KOPT-K1 (cell line): ENCODE measurements around the gene DLX5.

ENCODE experiments used
- H3K27ac ChIP-seq: fragments of 200-600 bp; sonication (generic); 2 replicates; pipeline ENCODE4 v1.5.1; 2016; ENCODE audit warnings: antibody characterized with exemption, mild to moderate bottlenecking, low read depth, low read length; ENCODE audit not compliant: poor library complexity, severe bottlenecking
- H3K36me3 ChIP-seq: fragments of 200-600 bp; sonication (generic); 2 replicates; pipeline ENCODE4 v1.5.1; 2017; ENCODE audit warnings: antibody characterized with exemption, mild to moderate bottlenecking, low read length, moderate library complexity; ENCODE audit not compliant: insufficient read depth
- H3K9me3 ChIP-seq: fragments of 200-600 bp; sonication (generic); 2 replicates; pipeline ENCODE4 v1.5.1; 2017; ENCODE audit warnings: antibody characterized with exemption, low read length, mild to moderate bottlenecking; ENCODE audit not compliant: insufficient read depth, poor library complexity, severe bottlenecking

The DLX5 gene

DNA sequence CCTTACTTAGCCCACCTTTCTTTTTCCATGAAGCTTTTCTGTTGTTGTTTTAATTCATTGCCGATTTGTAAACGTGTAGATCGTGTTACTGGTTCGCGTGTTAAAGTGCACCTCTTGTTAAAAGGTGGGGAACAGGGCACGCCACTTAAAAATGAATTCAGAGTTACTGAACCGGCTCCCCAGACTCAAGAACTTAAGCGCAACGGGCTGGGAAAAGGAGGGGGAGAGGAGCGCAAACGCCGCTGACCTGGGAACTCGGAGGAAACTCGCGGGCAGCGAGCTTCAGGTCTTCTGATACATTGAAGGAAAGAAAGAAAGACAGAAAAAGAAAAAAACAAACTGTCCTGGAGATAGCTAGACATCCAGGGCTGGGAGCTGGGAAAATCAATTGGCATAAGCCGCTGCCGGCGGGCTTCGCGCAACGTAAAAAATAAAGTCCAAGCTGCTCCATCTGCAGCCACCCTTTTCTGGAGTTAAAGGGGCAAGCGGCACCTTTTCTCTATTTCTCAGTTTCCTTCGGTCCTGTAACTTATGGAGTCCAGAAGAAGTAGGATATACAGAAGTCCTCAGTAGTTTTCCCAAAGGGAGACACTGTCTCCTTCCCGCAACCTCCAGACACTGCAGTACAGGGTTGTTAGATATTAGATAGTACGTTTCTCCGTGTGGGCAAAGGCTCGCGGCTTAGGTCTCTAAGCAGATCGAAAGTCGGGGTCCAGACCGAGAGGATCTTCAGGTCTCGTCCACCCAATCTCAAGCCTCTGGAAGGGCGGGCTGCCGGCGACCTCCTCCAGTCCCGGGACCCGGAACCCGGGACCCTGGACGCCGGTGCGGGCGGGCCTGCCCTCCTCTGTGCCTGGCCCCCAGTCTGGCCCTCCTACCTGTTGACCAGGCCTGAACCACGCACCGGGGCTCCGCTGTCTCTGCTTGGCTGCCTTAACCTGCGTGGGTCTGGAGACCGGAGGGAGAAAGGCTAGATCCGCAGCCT, 21.1 kb downstream of the DLX5 start:
- Histone ChIP-seq H3K9me3 (peaks cover 6% of the 10 kb centered on the region), H3K36me3 (no peaks in the 10 kb centered on the region), H3K27ac (no peak overlapping the region)

DNA sequence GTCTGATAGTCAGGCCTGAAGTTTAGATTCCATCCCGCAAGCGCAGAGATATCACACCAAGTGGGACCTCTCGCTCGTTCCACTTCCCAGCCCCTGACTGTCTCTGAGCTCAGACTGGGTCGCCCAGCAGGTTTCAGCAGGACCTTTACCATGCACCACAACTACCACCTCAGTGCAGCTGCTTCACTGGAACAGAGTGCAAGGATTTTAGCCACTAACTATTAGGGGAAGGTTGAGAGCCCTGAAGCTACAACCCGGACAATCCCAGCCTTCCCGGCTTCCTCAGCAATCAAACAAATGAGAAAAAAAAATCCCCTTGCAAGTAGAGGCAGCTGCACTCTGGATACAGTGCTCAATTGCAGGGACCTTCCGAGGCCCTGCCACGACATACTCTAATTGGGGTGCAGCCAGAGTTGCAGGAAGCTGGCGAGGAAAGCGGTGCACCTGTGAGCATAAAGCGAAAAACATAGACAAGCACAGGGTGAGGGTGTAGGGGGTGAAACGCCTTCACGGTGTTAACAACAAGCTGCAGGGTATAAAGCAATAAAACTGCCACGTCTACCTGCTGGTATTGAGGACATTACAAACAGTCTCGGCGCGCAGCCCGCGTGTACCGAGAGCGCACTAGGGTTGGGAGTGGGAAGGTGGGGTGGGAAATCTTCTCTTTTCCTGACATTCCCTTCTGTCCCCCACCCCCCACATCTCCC, 21.9 kb downstream of the DLX5 start:
- Histone ChIP-seq H3K9me3 (peaks cover 13% of the 10 kb centered on the region), H3K36me3 (no peaks in the 10 kb centered on the region)

DNA sequence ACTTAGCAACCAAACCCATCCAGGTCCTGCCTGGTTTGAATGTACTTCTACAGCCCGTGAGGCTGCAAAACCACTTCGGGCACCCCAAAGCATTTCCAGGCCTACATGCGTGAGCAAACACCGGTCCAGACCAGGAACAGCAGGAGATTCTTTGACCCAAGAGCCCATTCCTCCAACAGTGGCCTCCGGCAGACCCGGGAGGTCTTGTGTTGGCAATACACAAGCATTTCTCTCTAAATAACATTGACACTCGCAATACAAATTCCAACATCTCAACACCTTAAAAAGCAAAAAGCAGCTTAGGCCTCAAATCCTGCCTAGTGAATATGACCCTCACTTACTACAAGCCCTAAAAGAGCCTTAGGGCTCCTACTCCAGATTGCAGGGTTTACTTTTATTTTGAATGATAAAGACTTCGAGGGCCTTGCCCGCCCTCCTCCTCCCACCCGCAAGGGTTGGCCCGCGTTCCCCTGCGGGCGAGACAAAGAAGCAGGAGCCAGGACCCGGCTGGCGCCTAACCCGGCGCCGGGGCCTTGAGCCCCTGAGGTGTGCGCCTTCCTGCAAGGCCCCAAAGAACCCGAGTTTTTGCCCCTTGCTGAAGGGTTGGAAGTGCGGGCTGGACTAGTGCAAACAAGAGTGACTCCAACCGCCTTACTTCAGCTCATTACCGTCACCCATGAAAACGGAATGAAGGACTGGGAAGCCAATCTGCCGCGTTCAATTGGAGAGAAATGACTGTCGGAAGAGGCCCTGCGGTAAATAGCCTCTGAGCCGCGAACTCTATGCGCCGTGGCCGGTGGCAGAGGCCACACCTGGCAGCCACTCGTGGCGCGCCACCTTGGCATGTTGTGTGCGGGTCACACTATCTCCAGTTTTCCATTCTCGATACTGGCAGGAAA, 22.7 kb downstream of the DLX5 start:
- Histone ChIP-seq H3K36me3 (no peaks in the 10 kb centered on the region), H3K27ac (no peak overlapping the region), H3K9me3 (peaks cover 13% of the 10 kb centered on the region)

More for the DNA sequence above, 21.9 kb downstream of the DLX5 start:
- no peak overlapping the region for H3K27ac ChIP-seq

DNA sequence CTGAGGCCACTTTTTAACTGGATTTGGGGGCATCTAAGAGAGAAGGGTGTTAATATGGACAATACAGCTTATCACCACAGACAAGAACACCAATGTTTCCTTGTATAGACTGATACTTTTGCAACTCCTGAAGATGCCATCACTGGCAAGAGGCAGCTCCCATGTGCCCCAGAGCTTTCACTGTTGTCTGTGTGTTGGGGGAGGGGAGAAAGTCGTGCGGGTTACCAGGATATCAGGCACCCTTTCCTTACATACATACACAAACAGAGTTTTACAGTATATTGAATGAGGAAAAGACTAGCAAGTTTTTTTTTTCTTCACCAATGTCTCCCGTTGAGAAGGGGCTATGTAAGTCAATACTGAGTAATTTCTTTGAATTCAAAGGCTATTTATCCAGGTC, 23.4 kb downstream of the DLX5 start:
- H3K27ac ChIP-seq: no peak overlapping the region
- no peaks in the 10 kb centered on the region for H3K36me3 ChIP-seq
- peaks cover 13% of the 10 kb centered on the region for H3K9me3 ChIP-seq

DNA sequence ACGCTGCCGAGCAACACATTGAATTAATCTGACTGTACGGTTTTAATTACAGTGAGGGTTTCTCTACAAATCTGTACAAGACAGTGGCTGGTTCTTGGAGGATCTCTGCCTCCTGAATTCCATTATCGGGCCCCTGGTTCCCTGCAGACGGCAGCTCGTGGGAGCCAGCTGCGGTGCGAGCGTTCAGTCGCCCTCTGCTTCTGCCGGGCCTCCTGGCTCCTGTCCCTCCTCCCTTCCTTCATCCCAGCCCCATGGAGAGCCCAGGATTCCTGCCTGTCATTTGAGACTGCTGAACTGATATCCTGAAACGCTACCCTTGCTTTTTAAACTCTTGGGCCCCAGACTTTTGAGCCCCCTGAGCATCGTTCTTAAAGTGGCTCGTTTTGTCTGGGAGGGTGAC, 25.9 kb downstream of the DLX5 start:
- no peaks in the 10 kb centered on the region for H3K36me3 ChIP-seq
- H3K9me3 ChIP-seq: peaks cover 13% of the 10 kb centered on the region
- H3K27ac ChIP-seq: no peak overlapping the region

DNA sequence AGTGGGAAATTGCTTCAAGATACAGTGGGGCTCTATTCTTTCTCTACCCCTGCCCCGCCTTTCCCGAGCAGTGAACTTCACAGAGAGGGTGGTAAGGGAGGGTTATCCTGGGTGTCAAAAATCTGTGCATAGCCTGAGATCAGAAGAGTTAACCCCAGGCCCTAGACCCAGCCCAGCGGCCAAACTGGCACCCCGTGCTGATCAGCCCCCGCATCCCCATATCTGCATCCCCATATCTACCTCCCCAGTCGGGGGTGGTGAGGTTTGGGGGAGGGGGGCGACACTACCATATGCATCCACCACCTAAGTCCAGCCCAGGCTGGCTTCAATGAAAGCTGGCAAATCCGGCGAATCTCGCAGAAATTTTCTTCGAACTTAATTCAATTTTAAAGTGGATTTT, 26.3 kb downstream of the DLX5 start:
- H3K9me3 ChIP-seq: peaks cover 13% of the 10 kb centered on the region
- no peaks in the 10 kb centered on the region for H3K36me3 ChIP-seq
- no peak overlapping the region for H3K27ac ChIP-seq

DNA sequence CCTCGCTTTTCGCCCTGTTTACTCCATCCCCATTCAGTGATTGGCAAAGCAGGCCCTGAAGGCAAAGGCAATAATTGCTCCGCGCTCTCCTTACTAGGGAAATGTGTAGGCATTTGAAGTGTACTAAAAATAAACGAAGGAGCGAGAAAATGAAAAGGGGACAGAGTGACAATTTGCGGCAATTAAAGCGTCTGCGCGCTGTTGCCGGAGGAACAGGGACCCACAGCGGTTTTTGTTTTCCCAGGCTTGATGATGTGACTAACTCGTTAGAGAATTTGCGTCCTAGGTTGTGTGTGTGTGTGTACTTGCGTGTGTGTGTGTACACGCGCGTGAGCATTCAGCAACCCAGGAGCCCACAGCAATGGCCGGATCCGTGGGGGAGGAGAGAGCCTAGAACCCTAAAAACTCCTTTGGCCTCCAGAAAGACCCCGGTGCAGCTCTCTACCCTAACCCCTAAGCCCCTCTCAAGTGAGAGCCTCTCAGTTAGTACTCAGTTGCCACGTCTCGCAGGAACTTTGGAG, 27.1 kb downstream of the DLX5 start:
- no peaks in the 10 kb centered on the region for H3K36me3 ChIP-seq
- H3K27ac ChIP-seq: no peak overlapping the region
- H3K9me3 ChIP-seq: peaks cover 13% of the 10 kb centered on the region

DNA sequence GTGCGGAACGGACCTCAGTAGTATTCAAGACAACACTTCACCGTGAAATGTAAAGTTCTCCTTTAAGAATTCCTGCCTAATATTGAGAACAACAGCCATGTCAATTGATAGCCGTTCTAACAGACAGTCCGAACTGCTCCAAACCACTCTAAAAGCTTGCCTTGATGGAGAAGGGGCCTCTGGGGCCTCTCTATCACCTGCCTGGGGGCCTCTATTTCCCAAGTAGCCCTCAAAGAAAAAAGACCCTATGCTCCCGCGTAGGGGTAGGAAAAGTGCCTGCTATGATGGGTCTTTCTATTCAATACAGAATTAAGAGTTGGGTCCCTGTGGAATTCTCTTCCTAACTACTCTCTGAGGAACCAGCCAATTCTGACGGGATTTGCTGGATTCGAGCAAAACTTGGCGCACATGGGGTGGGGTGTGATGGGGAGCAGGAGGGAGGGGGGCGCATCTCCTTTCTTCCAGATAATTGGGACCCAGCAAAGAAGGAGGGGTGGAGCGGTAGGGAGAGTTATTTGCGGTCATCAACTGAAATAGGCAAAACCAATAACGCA, 27.6 kb downstream of the DLX5 start:
- Histone ChIP-seq H3K27ac (no peak overlapping the region), H3K9me3 (peaks cover 19% of the 10 kb centered on the region), H3K36me3 (no peaks in the 10 kb centered on the region)

DNA sequence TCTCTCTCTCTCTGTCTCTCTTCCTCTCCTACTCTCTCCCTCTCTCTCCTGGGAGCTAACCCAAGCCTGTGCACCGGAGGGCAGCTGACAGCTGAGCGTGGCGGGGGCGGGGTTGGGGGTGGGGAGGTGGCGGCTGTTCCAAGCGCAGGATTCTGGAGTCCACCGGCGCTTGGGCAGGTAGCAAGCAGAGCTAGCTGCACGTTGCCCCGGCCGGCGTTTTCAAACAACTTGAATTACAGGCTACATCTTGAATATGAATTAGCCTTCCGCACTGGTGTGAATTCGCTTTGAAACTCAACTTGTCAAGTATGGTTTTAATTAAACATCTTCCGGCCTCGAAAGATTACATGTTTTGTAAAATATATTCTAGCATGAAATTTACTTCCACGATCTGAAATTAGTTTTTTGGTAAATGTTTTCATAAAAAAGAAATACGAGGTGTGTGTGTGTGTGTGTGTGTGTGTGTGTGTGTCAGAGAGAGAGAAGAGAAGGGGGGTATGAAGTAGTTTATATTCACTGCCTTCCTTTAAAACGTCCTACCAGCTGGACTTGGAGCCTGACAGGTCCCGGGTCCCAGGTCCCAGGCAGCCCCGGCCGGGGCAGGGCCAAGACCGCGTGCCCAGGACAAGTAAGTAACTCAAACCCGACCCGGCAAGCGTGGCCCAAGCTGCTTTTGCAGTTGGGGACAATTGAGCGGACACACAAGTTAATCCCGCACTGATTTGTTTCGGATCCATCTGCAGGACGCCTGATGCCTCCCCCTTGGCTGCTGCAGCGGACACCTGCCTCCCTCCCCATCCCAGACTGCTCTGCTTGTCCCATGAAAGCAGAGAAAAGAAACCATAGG, 28.3 kb downstream of the DLX5 start:
- Histone ChIP-seq H3K9me3 (peaks cover 21% of the 10 kb centered on the region), H3K36me3 (no peaks in the 10 kb centered on the region), H3K27ac (no peak overlapping the region)

DNA sequence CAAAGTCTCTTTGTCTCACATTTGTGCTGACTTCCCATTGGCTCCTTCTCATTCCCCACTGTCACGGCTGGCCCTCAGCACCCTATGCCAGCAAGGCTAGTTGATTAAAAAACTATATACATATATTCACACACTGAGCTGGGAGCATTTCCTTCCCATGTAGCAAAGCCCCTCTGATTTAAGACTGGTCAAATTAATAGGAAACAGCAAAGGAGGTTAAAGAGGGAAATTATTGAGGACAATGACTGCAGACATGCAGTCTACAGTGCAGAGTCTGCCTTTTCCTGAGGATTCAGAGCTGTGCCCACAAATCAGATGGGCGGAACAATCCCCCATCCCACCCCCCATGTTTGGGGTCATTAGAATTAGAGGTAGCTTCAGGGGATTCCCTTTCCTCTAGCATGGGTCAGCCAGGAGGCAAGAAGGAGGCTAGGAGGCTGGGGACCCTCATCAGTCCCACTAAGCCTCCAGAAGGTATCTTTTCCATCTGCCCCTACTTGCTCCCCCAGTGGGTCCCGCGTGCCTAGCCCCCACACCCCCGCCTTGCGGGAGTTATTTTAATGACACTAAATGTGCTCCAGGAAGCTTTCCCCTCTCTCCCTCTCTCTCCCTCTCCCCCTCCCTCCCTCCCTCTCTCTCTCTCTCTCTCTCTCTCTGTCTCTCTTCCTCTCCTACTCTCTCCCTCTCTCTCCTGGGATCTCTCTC, 29.1 kb downstream of the DLX5 start:
- Histone ChIP-seq H3K9me3 (peaks cover 21% of the 10 kb centered on the region), H3K27ac (no peak overlapping the region), H3K36me3 (no peaks in the 10 kb centered on the region)

DNA sequence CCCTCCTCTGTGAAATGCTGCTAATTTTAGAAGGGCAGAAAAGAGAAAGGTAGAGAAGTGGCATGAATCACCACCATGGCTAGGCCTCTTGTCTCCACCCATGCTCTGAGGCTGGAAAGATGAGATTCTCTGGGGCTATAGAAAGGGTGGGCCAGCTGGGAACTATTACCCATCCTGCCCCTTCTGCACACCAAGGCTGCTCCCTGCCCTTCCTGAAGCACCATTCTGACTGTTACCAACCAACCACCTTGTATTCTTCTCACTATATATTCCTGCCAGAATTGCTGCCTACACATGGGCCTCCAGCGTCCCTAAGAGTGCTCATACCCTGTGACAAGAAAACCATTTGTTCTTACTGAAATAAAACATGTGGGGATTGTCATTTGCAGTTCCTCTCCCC, 30.7 kb downstream of the DLX5 start:
- peaks cover 20% of the 10 kb centered on the region for H3K9me3 ChIP-seq
- no peak overlapping the region for H3K27ac ChIP-seq
- H3K36me3 ChIP-seq: no peaks in the 10 kb centered on the region

DNA sequence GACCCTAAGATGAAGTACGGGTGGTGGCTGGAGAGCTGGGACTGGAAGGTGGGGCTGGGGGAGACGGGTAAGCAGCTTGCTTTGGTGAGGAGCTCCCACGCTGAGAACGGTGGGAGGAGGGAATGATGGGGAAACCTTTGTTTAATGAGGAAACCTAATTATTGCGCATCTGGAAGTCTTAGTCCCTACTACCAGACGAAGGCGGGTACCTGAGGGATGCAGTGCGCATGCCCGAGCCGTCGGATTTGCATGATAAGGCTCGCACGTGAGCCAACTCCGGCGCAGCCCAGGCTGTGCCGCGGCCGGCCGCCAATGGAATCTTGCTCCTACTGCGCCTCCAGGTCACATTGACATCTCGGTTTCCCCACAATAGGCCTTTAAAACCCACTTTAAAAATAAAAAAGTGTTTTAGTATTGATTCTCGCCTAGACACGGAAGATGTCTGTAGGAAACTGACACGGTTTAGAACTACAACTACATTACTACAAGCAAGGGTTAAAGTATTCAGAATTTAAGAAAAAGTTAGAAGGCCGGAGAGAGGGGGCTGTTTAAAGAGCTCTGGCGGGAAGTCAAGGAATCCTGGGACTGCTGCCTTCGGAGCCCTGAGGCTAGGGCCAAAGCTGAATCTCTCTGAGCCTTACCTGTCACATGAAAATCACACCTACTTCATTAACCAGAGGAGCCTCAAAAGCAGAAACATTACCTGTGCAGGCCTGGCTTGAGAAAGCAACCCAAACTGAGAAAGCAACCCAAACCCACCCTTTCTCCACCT, 31.4 kb downstream of the DLX5 start:
- Histone ChIP-seq H3K36me3 (no peaks in the 10 kb centered on the region), H3K9me3 (peaks cover 13% of the 10 kb centered on the region), H3K27ac (no peak overlapping the region)
